Loucy (cell line): ENCODE data around the gene SMIM22.

ENCODE experiments used
- CTCF ChIP-seq: fragments of 200-600 bp; sonication (generic); conservative IDR thresholded peaks from 2 replicates; pipeline ENCODE4 v1.5.1; 2014; ENCODE audit warnings: mild to moderate bottlenecking, antibody characterized with exemption, low read length
- EZH2phosphoT487 ChIP-seq: fragments of 200-600 bp; IDR thresholded peaks from 2 replicates; pipeline ENCODE4 v1.6.1; 2018; ENCODE audit warnings: antibody characterized with exemption, mild to moderate bottlenecking, moderate library complexity, borderline replicate concordance

GRCh38 chr16:4769306-4769638 lies 25.9 kb upstream of the SMIM22 start:
- TF ChIP-seq CTCF (no peak), EZH2phosphoT487 (no peak)
